ENCODE measurements around the gene TMEM164.

Gene TMEM164

DNA sequence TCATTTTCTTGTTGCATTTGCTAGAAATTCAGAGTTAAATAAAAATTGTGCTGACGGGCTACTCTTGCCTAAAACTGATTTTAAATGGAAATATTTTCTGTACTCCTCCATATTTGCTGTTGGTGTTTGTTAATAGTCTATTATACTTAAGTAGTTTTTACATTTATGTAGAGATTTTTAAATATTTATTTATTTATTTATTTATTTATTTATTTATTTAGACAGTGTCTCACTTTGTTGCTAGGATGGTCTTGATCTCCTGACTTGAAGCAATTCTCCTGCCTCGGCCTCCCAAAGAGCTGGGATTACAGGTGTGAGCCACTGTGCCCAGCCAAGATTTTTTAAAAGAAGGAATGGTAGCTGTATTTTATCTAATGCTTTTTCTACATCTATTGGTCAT, 68.1 kb downstream of the TMEM164 start:
- no peak for DNase-seq (ENCODE audit: low read depth, low spot score)

DNA sequence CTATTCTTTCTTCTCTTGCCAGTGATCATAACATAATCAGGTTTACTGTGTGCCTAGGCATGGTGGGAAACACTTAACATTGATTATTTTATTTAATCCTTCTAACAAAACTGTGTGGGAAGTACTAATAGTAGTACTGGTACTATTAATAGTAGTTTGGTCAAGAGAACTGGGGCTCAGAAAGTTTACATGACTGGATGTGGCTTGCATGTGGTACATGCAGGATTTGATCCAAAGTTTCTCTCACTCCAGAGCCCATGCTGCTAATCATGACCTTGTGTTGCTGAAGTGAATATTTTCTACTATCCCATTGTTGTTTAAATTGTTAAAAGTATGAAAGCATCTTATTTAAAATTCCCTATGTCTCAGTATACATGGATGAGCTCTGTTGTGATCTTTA, 78.4 kb downstream of the TMEM164 start:
- no peak for DNase-seq (ENCODE audit: low read depth, low spot score)

DNA sequence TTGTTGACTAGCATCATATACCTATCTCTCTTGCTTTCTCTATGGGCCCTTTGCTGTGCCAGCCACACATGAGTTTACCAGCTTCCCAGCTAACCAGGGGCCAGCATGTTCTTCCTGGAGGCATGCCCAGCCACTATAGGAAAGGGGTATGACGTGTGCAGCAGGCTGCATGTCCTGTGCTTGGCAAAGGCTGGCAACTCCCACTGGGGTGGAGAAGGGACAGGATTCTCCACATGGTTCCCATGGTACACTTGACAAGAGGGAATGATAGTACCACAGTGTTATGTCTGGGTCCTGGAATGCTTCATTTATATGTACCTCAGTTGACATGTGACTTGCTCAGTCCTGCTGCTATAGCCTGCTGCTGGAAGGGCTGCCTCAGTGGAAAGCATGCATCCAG, 78.8 kb downstream of the TMEM164 start:
- no peak for DNase-seq (ENCODE audit: low read depth, low spot score)

DNA sequence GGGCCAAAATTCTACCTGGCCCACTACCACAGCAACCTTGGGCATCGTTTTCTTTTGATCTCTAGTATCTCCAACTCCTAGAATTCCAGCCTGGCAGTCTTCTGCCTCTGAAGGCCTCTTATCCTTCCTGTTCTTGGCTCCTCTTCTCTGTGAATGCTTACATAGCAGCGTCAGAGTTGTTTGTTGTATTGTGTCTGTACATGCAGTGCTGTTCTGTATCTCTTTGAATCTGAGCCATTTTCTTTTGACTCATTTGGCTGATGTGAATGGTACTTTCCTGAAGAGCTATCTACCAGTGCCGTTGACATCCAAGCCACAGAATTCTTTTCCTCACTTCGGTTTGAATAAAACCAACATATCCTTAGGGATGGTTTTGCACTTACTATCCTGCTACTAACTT, 79.2 kb downstream of the TMEM164 start:
- DNase-seq (ENCODE audit: low read depth, low spot score): no peak

DNA sequence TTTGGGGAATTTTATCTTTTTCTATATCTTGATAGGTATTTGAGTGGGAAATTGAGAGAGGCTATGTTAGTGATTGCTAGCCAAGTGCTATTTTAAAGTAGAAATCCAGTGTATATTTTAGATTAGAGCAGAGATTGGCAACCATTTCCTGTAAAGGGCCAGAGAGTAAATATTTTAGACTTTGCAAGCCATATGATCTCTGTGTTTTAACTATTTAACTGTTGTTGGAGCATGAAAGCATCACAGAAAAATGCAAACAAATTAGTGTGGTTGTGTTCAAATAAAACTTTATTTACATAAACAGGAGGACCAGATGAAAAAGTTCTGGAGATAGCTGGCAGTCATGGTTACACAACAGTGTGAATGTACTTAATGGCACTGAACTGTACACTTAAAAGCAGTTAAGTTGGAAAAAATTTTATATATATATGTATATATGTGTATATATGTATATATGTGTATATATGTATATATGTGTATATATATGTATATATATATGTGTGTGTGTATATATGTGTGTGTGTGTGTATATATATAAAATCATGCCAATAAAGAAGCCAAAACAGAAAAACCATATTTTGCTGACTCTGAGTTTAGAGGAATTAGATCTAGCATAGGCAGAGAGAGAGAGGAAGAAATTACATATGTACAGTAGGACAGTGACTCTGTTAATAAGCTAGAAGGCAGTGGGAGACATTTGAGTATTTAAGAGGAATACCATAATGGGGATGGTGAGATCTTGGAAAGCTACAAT, 83.4 kb downstream of the TMEM164 start:
- no peak for DNase-seq (ENCODE audit: low read depth, low spot score)

DNA sequence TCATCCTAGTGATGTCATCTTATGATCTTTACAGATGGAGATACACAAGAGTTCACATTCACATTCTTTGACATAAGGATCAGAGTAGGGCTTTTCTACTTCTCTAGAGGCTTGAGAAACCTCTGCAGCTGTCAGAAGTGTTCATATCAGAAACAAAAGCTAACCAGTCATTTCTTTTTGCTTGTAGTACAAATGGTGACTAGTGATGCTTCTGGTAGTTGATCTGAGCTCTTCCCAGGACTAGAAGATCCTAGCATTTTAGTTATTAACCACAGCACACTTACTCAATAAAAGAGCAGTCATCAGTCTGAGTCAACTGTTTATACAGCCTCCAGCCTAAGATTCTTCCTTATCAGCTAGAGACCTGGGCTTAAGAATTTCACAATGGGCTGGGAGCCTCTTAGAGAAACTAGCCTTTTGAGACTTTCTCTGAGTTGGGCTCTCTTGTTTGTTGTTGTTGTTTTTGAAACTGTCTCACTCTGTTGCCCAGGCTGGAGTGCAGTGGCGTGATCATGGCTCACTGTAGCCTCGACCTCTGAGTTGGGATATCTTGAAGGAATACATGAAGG, 84.1 kb downstream of the TMEM164 start:
- DNase-seq (ENCODE audit: low read depth, low spot score): no peak

DNA sequence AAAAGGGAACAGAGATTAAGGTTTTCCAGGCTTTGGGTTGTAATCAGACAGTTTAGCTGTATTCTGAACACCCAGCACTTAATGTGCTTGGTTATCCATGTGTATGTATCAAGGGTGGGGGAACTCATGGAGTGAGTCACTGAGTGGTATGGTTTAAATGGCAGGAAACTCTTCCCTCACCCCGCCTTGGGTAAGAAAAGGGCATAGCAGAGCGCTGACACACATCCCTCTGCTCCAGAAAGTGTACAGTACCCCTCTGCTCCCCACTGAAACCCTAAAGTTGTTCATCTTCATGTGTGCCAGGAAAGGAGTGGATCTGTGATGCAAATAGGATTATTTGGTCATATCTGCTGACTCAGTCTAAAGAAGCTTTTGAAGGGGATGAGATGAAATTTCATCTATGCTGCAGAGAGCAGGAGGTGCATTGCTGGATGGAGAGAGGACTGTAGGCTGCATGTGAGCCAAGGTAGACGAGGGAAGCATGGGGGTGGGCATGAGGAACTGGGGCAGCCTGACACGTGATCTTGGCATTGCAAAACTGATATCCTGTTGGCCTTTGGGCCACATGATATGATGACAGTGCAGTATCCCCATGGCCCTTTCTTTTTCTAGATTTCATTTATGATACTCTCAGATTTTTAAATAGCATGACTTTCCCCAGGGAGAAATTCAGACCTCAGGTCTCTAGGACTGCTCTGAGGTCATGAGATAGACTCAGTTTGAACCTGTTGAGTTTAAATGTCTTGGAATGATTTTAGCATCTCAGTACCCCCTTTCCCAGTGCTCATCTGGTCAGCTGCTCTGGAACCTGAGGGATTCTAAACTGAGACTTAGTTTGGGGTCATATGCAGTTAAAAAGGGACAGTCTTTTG, 84.8 kb downstream of the TMEM164 start:
- DNase-seq (ENCODE audit: low read depth, low spot score): no peak

DNA sequence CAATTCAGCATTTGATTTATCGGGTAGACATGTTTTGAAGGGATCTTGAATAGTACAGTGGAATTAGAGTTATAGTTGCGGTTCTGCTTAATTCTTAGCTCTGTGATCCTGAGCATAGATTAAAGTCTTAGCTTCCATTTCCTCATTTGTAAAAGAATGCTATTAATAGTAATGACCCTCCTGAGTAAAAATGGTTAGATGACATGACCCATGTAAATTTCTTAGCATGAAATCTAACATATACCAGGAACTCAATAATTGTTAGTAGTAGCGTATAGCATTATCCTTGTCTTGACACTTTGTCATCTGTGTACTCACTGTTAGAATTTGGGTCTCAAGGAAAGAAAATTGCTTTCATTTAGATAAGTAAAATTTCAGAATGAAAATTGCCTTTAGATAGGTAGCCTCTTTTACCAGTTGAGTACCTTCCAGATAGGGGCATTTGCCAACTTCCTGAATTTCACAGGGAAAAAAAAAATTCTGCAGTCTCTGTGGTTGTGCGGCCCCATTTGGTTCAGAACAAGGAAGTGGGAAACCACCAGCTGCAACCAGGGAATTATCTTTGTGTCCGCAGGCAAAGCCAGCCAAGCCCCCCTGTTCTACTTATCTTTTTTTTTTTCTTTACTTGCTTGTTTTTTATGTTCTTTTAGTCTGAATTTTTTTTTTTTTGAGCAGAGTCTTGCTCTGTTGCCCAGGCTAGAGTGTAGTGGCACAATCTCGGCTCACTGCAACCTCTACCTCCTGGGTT, 86.9 kb downstream of the TMEM164 start:
- no peak for DNase-seq (ENCODE audit: low read depth, low spot score)

DNA sequence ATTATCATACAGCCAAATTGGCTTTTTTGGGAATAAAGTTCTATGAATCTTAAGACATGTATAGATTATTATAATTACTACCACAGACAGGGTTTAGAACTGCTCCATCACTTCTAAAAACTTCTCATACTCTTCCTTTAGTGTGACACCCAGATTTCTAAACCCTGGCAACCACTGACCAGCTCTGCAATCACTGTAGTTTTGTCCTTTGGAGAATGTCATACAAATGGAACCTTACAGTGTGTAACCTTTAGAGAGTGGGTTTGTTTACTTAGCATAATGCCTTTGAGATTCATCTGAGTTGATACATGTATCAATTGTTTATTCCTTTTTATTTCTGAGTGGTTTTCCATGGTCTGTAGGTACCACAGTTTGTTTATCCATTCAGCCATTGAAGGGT, 95.0 kb downstream of the TMEM164 start:
- no peak for DNase-seq (ENCODE audit: low read depth, low spot score)

DNA sequence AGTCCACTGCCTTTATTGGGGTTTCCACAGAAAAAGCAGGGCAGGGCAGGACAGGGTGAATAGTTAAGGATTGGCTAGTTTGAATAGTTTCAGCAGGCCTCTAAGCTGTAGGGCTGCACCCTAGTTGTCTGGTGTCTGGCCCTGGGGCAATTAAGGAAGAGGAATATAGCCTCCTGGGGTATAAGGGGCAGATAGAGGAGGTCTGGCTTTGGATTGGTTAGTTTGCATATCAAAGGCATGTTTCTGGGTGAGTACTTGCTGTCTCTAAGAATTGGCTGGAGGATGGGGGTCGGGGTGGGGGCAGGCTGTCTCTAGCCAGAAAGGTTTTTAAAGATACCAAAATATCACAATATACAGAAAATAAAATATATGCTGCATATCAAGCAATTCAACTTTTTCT, 100.4 kb downstream of the TMEM164 start:
- DNase-seq (ENCODE audit: low read depth, low spot score): no peak

DNA sequence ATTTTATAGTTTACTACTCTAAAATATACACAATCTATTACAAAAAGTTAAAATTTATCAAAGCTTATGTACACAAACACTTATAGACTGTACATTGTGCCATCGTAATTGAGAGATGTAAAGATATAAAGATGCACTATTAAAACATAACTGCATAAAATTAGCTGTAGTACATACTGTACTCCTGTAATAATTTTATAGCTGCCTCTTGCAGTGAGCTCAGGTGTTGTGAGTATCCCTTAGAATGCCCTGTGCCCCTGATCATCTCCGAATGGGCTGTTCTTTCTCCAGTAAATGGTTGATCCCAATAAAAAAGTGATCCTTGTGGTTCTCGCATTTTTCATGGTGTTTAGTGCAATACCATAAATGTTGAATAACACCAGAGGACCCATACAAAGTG, 101.2 kb downstream of the TMEM164 start:
- DNase-seq (ENCODE audit: low read depth, low spot score): no peak

DNA sequence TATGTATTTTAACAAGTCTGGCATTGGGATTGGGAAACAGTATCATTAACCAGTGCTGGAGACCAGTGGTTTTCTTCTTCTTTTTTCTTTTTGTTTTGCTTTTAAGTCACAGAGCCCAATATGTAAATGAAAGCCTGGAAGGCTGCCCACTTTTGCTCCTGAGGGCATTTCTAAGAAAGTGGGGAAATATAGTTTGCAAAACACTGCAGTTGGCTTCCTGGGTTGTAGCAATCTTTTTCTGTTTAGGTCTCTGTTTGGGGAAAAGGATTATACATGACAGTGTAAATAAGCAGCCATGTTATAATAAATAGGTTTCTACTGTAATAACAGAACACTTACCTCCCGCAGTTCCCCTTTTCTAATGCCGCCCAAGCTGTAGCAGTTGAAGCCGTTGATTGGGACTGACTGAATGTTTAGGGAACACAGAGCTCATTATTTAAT, 105.5 kb downstream of the TMEM164 start:
- no peak for DNase-seq (ENCODE audit: low read depth, low spot score)

DNA sequence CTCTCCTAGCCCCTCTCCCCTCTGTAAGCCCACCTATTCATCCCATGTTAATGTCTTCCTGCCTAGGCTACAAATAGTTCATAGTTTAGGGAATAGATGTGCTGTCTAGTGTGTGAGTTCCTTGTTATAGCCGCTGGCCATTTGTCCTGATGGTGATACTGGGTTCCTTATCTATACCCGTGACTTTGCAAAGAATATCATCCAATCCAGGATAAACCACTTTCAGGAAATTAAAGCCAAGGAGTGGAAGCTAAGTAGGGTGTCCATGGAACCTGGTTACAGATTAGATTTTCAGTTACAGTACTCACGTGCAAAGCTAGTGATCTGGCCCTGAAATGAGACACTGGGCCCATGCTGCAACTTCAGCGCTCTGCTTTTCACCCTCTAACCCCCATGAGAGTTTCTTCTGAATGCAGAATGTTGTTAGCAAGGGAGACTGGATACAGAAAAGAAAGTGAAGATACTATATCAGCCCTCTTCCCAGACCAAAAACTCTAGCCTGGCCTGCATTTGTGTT, 111.4 kb downstream of the TMEM164 start:
- no peak for DNase-seq (ENCODE audit: low read depth, low spot score)

DNA sequence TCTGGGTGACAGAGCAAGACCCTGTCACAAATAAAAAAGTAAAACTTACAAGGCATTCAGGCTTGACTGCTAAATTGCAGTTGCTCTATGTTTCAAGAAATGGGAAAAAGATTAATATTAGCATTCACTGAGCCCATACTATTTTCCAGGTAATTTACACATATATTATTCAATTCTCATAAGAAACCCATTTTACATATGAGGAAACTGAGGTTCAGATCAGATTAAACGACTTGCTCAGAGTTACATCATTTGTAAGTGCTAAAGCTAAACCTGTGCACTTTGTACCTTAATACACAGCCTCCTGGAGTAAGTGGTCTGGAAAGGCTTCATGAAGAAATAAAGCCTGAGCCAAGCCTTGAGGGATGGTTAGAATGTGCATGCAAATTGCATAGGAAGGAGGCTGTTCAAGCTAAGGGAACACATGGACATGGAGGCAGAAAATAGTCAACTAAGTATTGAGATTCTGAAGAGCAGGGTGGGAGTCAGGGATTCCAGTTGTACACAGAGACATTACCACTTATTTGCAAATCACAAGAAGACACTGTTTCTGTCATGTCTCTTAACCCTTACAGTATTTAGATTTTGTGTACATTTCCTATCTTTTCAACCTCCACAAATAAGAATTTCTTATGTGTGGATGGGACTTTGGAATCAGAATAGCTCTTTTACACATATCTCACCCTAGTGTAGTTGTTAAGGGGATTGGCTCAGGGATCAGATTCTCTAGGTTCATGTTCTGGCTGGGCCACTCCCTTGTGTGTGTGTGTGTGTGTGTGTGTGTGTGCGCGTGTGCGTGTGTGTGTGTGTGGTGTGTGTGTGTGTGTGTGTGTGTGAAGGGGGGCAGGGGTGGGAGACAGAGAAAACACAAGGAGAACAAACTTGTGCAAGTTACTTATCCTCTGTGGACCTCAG, 113.4 kb downstream of the TMEM164 start:
- no peak for DNase-seq (ENCODE audit: low read depth, low spot score)

DNA sequence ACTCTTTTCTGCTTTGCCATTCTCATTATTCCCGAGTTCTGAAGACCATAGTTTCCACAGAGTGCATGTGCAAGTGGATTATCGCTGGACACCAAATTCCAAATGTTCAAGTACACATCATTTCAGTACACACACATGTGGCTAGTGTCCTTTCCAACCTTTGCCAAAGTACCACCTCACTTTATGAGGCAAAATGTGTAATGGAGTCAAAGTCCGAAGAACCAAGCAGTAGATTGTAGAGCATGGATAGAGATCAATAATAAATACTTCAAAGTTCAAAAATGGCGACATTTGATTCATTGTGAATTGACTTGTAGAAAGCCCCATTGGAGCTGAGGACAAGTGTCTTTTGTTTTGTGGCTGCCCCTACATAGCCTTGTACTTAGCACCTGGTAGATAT, 115.6 kb downstream of the TMEM164 start:
- no peak for DNase-seq (ENCODE audit: low read depth, low spot score)

DNA sequence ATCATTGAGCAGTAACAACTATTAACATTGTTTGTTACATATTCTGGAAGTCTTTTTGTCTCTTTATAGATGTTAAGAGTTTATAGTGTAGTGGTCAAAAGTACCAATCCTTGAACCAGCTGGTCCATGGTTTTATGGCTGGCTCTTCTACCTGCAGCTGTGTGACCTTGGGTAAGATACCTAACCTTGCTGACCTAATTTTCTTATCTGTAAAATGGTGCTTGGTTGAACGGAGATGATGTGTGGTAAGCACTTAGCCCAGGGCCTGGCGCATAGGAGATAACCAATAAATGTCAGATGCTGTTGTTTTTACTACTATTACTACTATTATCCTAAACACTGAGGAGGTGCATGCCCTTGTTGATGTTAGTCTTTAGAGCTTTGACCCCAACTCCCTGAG, 116.6 kb downstream of the TMEM164 start:
- no peak for DNase-seq (ENCODE audit: low read depth, low spot score)

DNA sequence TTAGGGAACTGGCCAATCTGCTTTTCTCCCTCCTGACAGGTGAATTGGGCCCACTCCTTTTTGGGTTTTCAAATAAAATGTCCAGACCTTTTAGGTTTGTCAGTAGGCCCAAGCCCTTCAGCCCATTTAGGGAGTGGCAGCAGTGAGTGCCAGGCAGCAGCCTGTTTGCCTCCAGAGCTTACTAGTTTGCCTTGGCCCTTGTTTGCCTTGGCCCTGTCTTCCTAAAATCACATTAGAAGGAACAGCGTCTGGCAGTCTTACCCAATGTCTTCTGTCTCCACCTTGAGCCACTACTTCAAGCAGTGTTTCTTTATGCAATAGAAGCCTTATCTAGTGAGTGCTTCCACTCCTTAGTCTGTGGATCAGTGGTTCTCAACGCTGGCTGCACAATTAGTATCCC, 117.1 kb downstream of the TMEM164 start:
- no peak for DNase-seq (ENCODE audit: low read depth, low spot score)

DNA sequence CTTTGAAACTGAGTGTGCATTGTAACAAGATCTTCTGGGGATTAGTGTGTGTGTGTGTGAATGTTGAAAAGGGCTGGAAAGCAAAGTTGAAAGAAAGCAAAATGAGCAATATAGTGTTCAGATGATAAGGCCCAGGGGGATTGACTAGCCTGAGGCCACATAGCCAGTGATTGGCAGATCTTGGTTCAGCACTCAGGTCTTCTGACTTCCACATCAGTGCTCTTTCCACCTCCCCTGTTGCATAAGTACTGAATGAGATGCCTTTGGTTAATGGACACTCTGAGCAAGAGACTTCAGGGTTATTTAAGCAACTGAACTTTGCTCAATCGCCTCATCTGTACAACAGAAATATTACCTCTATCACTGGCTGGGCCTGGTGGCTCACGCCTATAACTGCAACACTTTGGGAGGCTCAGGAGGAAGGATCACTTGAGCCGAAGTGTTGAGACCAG, 120.4 kb downstream of the TMEM164 start:
- DNase-seq (ENCODE audit: low read depth, low spot score): no peak

DNA sequence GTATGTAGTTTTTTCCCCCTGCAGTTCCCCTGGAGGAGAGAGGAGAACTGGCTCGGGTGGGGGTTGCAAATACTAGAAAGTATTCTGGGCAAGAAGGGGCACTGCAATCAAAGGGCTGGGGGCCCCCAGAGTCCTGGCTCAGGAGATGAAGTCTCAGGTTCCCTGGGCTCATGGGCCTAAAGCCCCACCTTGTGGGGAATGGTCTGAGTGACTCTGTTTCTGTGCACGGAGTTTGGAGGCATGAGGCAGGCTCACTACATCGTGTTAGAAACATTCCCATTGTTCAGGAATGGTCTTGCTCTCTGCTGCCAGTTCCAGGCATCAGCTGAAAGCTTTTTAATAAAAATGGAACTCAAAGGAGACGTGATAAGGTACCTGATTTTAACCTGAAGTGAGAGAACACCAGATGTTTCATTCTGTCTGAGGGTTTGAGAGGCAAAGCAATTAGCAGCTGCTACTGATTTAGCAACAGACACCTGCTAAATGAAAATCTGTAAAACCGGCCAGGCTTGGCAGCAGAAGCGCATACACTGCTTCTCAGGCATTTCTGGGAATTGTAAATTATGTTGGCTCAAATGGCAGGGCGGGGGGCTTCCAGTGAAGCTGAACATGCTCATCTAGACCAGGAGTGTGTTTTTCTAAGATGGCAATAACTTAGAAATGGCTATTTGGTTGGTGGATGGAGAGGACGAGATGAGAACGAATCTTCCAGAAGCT, 122.7 kb downstream of the TMEM164 start:
- no peak for DNase-seq (ENCODE audit: low read depth, low spot score)

DNA sequence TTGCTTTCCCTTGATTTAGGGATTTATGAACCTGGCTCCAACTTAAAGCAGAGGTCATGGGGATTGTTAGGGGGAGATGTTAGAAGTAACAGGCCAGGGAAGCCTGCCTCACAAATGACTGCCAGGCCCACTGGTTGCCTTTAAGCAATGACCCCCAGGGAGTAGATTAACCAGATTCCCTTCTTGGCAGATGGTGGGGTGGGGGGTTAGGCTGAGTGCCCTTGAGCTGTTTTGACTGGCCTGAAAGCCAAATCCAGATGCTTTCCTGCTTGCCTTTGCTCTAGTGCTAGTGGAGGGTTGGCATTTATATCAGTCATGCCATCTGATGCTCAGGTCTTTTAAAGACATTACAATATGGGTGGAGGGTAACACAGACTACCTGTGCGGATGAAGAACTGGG, 128.1 kb downstream of the TMEM164 start:
- DNase-seq (ENCODE audit: low read depth, low spot score): no peak
